ENCODE results near the gene MYRIP. TPM values are rescaled to one million over a fixed set of nuclear protein-coding genes. Genes with fewer than 3 reads are reported as not detected.

The MYRIP gene
- total RNA-seq, 1 experiment from 2014 or later: 1.6 TPM

DNA sequence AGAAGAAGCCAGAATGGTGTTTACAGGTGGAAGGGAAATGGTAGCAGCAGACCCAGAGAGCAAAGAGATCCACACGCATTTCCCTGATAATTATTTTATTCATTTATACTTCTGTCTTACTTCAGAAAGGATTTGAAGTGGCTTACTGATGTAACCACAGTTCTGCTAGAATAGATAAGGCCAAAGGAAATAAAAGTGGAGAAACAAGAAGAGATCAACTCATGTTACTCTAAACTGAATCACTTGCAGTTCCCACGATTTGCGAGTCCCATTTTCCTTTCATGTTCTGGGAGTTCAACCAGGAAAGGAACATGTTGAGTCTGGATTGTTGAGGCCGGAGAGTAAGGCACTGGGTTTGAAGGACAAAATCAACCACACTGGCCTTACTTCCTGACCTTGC is 151.8 kb downstream of the MYRIP start:
- Mint-ChIP-seq H3K4me3 (no peak overlapping the region), H3K4me1 (peaks cover 33% of the 10 kb centered on the region), H3K27me3 (ENCODE audit: low read depth) (no peaks in the 10 kb centered on the region), H3K9me3 (peaks cover 4% of the 10 kb centered on the region), H3K27ac (peak overlapping the region; percentile 1; the same call in 1 of the 2 replicates), H3K36me3 (no peaks in the 10 kb centered on the region)
- ChIA-PET POLR2A (no interaction called here), CTCF (no interaction called here)
- TF ChIP-seq, protein P1, sequence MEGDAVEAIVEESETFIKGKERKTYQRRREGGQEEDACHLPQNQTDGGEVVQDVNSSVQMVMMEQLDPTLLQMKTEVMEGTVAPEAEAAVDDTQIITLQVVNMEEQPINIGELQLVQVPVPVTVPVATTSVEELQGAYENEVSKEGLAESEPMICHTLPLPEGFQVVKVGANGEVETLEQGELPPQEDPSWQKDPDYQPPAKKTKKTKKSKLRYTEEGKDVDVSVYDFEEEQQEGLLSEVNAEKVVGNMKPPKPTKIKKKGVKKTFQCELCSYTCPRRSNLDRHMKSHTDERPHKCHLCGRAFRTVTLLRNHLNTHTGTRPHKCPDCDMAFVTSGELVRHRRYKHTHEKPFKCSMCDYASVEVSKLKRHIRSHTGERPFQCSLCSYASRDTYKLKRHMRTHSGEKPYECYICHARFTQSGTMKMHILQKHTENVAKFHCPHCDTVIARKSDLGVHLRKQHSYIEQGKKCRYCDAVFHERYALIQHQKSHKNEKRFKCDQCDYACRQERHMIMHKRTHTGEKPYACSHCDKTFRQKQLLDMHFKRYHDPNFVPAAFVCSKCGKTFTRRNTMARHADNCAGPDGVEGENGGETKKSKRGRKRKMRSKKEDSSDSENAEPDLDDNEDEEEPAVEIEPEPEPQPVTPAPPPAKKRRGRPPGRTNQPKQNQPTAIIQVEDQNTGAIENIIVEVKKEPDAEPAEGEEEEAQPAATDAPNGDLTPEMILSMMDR (IDR thresholded peaks at IDR 0.05): no peak
- no peak for TF ChIP-seq ESRRA (CRISPR knock-in tag; IDR thresholded peaks at IDR 0.05; ENCODE audit: borderline replicate concordance)
- no peak for TF ChIP-seq TCF7 (CRISPR knock-in tag; IDR thresholded peaks at IDR 0.05; ENCODE audit: low read depth)
- no peak for TF ChIP-seq TP53 (CRISPR knock-in tag; IDR thresholded peaks at IDR 0.05)
- TF ChIP-seq, protein P2, sequence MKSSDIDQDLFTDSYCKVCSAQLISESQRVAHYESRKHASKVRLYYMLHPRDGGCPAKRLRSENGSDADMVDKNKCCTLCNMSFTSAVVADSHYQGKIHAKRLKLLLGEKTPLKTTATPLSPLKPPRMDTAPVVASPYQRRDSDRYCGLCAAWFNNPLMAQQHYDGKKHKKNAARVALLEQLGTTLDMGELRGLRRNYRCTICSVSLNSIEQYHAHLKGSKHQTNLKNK (CRISPR knock-in tag; IDR thresholded peaks at IDR 0.05): no peak
- no peak for TF ChIP-seq MYBL2 (CRISPR knock-in tag; IDR thresholded peaks at IDR 0.05)
- TF ChIP-seq OVOL2 (CRISPR knock-in tag; IDR thresholded peaks at IDR 0.05; ENCODE audit: borderline replicate concordance): no peak
- TF ChIP-seq, protein P3, sequence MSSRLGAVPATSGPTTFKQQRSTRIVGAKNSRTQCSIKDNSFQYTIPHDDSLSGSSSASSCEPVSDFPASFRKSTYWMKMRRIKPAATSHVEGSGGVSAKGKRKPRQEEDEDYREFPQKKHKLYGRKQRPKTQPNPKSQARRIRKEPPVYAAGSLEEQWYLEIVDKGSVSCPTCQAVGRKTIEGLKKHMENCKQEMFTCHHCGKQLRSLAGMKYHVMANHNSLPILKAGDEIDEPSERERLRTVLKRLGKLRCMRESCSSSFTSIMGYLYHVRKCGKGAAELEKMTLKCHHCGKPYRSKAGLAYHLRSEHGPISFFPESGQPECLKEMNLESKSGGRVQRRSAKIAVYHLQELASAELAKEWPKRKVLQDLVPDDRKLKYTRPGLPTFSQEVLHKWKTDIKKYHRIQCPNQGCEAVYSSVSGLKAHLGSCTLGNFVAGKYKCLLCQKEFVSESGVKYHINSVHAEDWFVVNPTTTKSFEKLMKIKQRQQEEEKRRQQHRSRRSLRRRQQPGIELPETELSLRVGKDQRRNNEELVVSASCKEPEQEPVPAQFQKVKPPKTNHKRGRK (CRISPR knock-in tag; IDR thresholded peaks at IDR 0.05; ENCODE audit: borderline replicate concordance): no peak
- TF ChIP-seq ZNF121 (CRISPR knock-in tag; IDR thresholded peaks at IDR 0.05): no peak
- TF ChIP-seq MXD4 (CRISPR knock-in tag; IDR thresholded peaks at IDR 0.05; ENCODE audit: borderline replicate concordance): no peak
- no peak for TF ChIP-seq NR2C2 (CRISPR knock-in tag; IDR thresholded peaks at IDR 0.05)
- TF ChIP-seq, protein P4, sequence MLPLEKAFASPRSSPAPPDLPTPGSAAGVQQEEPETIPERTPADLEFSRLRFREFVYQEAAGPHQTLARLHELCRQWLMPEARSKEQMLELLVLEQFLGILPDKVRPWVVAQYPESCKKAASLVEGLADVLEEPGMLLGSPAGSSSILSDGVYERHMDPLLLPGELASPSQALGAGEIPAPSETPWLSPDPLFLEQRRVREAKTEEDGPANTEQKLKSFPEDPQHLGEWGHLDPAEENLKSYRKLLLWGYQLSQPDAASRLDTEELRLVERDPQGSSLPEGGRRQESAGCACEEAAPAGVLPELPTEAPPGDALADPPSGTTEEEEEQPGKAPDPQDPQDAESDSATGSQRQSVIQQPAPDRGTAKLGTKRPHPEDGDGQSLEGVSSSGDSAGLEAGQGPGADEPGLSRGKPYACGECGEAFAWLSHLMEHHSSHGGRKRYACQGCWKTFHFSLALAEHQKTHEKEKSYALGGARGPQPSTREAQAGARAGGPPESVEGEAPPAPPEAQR (CRISPR knock-in tag; IDR thresholded peaks at IDR 0.05): no peak
- TF ChIP-seq ZNF263 (CRISPR knock-in tag; IDR thresholded peaks at IDR 0.05; ENCODE audit: low read depth): no peak
- no peak for TF ChIP-seq ELF4 (CRISPR knock-in tag; IDR thresholded peaks at IDR 0.05; ENCODE audit: low read depth)
- no peak for TF ChIP-seq NFATC4 (CRISPR knock-in tag; IDR thresholded peaks at IDR 0.05)
- TF ChIP-seq, protein P5, sequence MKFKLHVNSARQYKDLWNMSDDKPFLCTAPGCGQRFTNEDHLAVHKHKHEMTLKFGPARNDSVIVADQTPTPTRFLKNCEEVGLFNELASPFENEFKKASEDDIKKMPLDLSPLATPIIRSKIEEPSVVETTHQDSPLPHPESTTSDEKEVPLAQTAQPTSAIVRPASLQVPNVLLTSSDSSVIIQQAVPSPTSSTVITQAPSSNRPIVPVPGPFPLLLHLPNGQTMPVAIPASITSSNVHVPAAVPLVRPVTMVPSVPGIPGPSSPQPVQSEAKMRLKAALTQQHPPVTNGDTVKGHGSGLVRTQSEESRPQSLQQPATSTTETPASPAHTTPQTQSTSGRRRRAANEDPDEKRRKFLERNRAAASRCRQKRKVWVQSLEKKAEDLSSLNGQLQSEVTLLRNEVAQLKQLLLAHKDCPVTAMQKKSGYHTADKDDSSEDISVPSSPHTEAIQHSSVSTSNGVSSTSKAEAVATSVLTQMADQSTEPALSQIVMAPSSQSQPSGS (CRISPR knock-in tag; IDR thresholded peaks at IDR 0.05; ENCODE audit: borderline replicate concordance, low read depth): no peak
- DNase-seq (ENCODE audit: low spot score) (no peak), ATAC-seq (no peak)

DNA sequence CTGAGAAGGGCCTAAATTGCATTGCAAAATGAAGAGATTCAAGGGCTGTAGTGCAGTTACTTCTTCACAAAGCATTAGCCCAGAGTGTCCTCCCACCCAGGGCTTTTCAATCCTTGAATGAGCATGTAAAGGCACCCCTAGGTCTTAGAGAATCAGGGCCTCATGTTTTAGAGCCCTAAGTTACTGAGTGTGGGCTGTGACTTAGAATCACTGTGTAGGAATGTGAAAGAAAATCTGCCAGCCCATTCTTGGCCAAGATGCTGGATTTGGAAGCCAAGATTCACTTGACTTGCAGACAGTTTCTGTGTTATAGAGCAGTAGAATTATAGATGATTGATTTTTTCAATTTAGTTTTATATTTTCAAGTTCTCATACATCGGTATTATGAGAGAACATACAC is 153.2 kb downstream of the MYRIP start:
- peaks cover 33% of the 10 kb centered on the region for H3K4me1 Mint-ChIP-seq
- H3K9me3 Mint-ChIP-seq: no peaks in the 10 kb centered on the region
- H3K27me3 Mint-ChIP-seq (ENCODE audit: low read depth): no peaks in the 10 kb centered on the region
- H3K27ac Mint-ChIP-seq: no peak overlapping the region
- ChIA-PET POLR2A (no interaction called here), CTCF (interaction anchor here (1.2 kb wide), 1 partner anchor 150 kb away, joined by 3 read pairs; no protein-coding TSS in a partner anchor)
- no peaks in the 10 kb centered on the region for H3K36me3 Mint-ChIP-seq
- DNase-seq (ENCODE audit: low spot score): no peak
- no peak overlapping the region for H3K4me3 Mint-ChIP-seq
- ATAC-seq: no peak
- TF ChIP-seq, protein P6, sequence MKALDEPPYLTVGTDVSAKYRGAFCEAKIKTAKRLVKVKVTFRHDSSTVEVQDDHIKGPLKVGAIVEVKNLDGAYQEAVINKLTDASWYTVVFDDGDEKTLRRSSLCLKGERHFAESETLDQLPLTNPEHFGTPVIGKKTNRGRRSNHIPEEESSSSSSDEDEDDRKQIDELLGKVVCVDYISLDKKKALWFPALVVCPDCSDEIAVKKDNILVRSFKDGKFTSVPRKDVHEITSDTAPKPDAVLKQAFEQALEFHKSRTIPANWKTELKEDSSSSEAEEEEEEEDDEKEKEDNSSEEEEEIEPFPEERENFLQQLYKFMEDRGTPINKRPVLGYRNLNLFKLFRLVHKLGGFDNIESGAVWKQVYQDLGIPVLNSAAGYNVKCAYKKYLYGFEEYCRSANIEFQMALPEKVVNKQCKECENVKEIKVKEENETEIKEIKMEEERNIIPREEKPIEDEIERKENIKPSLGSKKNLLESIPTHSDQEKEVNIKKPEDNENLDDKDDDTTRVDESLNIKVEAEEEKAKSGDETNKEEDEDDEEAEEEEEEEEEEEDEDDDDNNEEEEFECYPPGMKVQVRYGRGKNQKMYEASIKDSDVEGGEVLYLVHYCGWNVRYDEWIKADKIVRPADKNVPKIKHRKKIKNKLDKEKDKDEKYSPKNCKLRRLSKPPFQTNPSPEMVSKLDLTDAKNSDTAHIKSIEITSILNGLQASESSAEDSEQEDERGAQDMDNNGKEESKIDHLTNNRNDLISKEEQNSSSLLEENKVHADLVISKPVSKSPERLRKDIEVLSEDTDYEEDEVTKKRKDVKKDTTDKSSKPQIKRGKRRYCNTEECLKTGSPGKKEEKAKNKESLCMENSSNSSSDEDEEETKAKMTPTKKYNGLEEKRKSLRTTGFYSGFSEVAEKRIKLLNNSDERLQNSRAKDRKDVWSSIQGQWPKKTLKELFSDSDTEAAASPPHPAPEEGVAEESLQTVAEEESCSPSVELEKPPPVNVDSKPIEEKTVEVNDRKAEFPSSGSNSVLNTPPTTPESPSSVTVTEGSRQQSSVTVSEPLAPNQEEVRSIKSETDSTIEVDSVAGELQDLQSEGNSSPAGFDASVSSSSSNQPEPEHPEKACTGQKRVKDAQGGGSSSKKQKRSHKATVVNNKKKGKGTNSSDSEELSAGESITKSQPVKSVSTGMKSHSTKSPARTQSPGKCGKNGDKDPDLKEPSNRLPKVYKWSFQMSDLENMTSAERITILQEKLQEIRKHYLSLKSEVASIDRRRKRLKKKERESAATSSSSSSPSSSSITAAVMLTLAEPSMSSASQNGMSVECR (CRISPR knock-in tag; IDR thresholded peaks at IDR 0.05; ENCODE audit: borderline replicate concordance): no peak
- TF ChIP-seq NFATC4 (CRISPR knock-in tag; IDR thresholded peaks at IDR 0.05) (no peak), ZBTB21 (CRISPR knock-in tag; IDR thresholded peaks at IDR 0.05; ENCODE audit: borderline replicate concordance) (no peak)
- TF ChIP-seq, protein P2 (CRISPR knock-in tag; IDR thresholded peaks at IDR 0.05): no peak
- TF ChIP-seq, protein P7, sequence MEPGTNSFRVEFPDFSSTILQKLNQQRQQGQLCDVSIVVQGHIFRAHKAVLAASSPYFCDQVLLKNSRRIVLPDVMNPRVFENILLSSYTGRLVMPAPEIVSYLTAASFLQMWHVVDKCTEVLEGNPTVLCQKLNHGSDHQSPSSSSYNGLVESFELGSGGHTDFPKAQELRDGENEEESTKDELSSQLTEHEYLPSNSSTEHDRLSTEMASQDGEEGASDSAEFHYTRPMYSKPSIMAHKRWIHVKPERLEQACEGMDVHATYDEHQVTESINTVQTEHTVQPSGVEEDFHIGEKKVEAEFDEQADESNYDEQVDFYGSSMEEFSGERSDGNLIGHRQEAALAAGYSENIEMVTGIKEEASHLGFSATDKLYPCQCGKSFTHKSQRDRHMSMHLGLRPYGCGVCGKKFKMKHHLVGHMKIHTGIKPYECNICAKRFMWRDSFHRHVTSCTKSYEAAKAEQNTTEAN (CRISPR knock-in tag; IDR thresholded peaks at IDR 0.05): no peak
- TF ChIP-seq, protein P8, sequence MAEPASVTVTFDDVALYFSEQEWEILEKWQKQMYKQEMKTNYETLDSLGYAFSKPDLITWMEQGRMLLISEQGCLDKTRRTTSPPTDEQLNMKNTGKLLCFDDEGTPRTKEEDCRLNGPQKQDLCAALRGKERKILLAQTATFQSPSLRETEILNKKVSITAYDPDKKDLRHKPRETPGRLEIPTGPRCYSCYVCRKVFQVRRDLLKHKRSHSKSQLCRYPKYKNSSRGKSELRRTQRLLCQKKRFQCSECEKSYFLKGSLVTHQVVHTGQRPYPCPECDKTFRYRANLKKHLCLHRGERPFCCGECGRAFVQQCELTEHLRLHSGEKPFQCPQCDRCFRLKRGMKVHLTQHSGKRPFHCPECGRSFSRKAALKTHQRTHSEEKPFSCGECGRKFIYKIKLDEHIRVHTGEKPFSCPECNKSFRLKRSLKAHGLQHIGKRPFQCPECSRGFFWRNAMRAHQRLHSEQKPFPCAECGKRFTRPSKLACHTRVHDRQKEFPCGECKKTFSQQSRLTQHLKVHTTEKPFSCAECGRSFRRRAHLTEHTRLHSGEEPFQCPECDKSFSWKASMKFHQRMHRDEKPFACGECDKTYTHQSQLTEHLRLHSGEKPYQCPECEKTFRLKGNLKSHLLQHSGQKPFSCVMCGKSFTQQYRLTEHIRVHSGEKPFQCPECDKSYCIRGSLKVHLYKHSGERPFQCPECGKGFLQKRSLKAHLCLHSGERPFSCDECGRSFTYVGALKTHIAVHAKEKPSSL (CRISPR knock-in tag; conservative IDR thresholded peaks at IDR 0.05): no peak
